GM21619 (cell line): ENCODE results near the gene FYCO1.
A peak's percentile ranks its signal among the peaks of the same experiment; 100 is the strongest.
"Not testable (repeated sequence)": the region's sequence is repeated elsewhere in the genome, so short reads cannot be mapped to it uniquely, and the experiment has no call there.

Source experiments
- ATAC-seq: cut with Tn5 transposase; IDR thresholded peaks from one replicate; pipeline ENCODE4 v1.9.1; 2021; ENCODE audit not compliant: unreplicated experiment

FYCO1 gene

GRCh38 chr3:45995236-45996192 lies at the start of gene FYCO1:
Gene FYCO1 (minus strand): TSS chr3:45995824. CDS start chr3:45984910, 10,914 bp downstream.
- peak; percentile 91 for ATAC-seq

DNA sequence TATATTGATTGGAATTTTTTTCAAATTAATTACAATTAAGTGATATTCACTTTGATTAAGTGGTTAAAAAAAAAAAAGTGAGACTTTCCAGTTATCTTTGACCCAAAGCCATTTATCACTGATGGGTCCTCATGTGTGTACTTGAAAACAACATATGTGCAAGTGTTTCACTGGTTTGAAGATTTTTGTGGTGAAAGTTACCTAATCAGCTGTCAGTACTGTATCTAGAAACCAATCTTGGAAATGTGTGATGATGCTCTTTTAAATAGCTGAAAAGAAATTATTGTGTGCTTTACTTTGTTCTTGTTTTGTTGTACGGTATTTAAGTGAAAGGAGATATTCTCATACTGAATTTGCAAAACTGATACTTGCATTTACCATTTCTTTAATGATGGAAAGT lies 43.3 kb upstream of the FYCO1 start:
- ATAC-seq: no peak

- ATAC-seq: not testable (repeated sequence)
These were observed 42.4 kb upstream of the FYCO1 start for GRCh38 chr3:46038071-46038470.

GRCh38 chr3:46036191-46036590 lies 40.6 kb upstream of the FYCO1 start:
- no peak for ATAC-seq

- no peak for ATAC-seq
These were observed 36.1 kb upstream of the FYCO1 start for GRCh38 chr3:46031747-46032146.

DNA sequence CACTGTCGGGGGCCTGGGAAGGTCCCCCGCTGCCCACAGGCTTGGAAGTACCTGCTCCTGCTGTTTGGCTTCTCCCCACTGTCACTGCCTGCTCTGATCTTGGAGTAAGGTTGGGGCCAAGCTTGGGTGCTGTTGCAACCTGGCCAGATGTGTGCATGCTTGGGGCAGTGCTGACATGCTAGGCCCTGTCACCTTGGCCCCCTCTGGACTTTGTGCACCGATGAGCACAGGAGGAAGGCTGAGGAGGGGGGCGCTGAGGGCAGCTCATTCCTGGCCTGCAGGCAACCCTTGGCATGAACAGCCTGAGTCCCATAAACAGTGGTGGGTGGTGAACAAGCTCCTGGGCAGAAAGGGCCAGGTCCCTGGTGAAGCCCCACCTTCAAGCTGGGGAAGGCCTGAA lies 35.6 kb upstream of the FYCO1 start:
- no peak for ATAC-seq

DNA sequence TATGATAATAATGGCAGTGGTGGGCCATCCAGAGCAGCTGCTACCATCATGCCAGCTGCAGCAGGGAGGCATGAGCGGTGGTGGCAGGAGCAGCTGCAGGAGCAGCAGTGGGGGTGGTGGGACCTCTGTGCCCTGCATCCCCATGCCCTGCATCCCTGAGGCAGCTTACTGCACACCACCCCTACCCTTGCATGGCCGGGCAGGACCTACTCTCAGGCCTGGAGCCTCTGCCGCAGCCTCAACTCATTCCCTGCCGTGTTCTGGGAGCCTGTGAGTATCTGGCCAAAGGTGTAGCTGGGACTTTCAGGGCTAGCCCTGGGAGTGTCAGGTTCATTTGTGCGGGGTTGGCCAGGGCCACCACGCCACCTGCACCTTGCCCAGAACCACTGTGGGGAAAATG lies 35.0 kb upstream of the FYCO1 start:
- ATAC-seq: no peak

DNA sequence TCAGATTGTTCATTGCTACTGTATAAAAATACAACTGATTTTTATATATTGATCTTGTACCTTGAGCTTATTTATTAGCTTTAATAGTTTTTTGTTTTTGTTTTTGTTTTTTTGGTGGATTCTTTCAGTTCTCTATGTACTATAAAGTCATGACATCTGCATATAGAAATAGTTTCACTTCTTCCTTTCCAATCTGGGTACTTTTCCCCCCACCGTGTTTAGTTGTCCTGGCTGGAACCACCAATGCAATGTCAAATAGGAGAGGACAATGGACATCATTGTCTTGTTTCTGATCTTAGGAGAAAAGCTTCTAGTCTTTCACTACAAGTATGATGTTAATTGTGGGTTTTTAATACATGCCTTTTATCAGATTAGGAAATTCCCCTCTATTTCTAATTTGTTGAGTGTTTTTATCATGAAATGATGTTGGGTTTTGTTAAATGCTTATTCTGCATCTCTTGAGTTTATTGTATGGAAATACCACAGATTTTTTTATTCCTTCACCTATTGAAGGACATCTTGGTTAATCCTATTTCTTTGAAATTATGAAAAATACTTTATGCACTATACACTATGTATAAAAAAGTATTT lies 34.4 kb upstream of the FYCO1 start:
- ATAC-seq: no peak

DNA sequence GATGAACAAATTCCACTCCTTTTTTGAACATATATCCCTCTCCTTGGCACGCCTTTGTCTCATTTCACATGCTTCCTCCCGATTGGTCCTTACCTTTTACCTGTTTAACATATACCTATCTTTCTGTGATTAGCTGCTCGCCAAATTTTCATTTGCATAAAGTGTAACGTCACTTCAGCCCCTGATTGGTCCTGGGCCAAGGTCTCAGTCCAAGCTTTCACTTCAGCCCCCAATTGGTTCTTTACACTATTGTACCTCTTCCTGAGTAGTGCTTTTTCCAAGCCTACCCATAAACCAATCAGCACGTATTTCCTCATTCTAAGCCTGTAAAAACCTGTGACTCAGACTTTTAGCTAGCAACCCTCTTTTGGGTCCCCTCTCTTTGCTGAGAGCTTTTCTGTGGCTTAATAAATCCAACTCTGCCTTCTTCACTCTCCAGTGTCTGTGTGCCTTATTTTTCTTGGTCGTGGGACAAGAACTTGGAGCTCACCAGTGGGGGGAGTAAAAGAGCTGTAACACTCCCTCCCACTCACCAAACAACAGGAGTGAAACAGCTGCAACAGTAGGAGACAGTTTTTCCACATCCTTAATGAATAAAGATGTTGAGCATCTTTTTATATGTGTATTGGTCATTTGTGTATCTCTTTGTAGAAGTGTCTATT lies 32.2 kb upstream of the FYCO1 start:
- ATAC-seq: no peak

DNA sequence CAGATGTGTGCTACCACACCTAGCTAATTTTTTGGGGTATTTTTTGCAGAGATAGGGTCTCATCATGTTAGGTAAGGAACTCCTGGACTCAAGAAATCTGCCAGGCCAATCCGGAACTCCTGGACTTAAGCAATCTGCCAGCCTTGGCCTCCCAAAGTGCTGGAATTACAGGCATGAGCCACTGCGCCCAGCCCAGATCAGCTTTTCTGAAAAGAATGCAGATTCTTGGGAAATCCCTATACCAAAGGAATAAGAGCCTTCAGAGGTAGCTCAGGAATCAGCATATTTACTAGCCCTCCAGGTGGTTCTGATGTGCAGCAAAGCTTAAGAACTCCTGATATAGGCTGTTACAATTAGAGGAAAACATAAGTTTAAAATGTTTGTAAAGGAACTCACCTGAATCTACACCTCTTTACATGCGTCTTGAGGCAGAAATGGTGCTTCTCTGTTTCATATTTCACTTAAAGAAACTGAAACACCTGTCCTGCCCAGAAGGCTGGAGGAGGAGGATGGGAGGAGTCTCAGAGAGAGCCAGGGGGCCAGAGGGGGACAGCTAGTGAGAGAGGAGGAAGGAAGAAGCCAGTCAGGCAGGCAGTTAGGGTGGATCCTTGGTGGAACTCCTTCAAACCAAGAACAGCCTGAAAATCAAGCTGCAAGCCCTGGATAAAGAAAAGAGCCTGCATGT lies 31.5 kb upstream of the FYCO1 start, which contains the start of gene XCR1:
Gene XCR1 (minus strand): TSS at position 463 of the 685 bp plus-strand sequence. CDS start 5,536 bp downstream, outside the sequence.
- ATAC-seq: no peak

DNA sequence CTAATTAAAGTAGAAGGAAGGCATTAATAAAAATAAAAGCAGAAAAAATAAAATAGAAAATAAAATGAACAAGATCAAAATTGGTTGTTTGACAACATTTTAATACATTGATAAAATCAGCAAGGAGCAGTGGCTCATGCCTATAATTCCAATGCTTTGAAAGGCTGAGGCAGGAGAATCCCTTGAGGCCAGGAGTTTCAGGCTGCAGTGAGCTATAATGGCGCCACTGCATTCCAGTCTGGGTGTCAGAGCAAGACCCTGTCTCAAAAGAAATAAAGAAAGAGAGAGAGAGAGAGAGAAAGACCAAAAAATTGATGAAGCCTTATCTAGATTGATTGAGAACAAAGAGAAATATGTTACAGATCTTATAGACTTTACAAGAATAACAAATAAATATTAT lies 29.5 kb upstream of the FYCO1 start:
- ATAC-seq: no peak

DNA sequence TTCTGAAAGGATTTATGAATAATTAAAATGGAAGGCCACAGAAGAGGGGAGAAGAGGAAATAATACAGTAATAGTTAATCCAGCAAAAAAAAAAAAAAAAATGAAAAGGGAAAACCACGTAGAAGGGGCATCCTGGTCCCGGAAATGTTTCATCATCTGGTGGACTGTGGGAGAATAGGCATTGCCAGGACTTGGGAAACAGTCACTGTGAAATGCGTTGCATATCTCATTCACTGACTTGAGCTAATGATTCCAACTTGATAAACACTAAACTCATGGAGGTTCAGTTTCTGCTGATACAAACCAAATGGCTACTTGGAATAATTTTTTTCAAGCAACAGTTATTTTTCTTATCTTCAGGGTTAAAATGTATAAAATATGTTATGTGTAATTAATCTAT lies 28.5 kb upstream of the FYCO1 start:
- no peak for ATAC-seq

- ATAC-seq: no peak
These were observed 27.5 kb upstream of the FYCO1 start for GRCh38 chr3:46022909-46023785.

DNA sequence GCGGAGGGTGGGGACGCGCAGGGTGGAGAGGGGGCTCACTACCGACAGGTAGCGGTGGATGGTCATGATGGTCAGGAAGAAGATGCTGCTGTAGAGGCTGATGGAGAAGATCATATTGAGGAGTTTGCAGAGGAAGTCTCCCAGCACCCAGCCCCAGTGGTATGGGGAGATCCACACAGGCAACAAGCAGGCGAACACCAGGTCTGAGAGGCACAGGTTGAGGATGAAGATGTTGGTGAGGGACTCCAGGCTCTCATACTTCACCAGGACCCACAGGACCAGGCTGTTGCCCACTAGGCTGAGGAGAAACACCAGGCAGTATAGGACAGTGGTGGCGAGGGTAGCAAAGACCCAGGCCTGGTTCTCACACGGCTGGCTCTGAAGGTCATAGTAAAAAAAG lies 25.9 kb upstream of the FYCO1 start:
- no peak for ATAC-seq

- no peak for ATAC-seq
These were observed 25.3 kb upstream of the FYCO1 start for GRCh38 chr3:46020766-46021510.

DNA sequence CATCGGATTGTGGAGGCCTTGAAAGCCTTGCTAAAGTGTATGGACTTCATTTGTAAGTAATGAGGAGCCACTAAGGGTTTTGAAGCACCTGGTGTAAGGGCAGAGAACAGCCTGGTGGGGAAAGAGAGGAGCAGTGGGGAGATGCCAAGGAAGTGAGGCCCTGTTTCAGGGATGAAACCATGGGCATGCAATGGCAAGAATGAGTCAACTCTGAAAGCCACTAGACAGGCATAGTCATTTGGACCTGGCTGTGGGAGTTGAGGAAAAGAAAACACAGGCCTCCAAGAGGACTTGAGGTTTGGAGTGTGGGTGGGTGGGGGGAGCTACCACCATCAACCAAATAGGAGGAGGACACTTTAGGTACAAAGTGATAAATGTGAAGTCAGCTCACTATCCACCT lies 24.1 kb upstream of the FYCO1 start:
- no peak for ATAC-seq

DNA sequence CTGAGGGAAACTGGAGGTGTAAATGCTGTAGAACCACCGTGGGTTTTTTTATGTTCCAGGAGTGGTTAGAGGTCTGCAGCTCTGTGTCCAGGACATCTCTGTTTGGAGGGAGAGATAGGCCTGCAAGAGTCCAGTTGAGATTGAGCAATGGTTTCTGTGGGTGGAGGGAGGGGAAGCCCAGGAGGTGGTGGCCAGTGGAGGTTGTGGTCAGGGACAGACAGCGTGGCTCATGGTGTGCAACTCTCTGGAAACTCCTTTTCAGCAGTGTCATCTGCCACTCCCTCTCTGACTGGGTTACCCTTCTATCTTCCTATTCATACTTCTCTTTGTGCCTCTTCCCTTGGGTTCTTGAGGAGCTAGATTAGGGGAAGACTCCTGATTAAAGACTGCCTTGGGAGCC lies 22.1 kb upstream of the FYCO1 start:
- no peak for ATAC-seq

DNA sequence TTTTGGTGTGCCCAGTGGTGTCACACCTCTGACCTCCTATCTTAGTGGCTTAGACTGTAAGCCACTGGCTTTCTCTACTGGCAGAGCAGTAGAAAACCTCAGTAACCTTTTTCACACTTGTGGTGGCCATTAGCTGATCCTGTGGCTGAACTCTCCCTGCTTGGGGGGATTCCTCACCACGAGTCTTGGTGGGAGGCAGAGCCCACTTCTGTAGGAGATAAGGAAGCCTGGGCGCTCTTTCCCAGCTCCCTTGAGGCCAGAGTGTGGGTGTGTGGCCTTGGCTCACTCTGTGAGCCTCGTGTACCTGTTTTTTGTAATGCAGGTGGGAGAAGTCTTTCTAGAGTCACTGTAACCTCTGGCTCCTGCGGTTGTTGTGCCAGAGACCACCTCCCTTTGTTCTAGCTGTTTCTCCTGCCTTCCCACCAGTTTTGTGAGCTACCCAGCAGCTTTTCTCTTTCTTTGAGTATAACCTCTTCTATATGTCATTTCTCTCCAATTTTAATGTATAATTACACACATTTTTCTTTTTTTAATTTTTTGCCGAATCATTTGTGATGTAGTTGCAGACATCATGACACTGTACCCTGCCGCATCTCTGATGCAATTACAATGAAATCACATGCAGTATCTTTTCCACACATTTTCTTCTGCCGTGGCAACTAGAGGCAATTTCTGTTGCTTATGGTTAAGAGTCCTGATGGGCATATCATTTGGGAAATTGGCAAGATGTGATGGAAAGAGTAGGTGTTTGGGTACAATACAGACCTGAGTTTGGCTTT lies 17.9 kb upstream of the FYCO1 start:
- no peak for ATAC-seq

GRCh38 chr3:46012246-46012645 lies 16.6 kb upstream of the FYCO1 start:
- no peak for ATAC-seq
